Measurements from ENCODE around the gene IL18BP. TPM values are rescaled to one million over a fixed set of nuclear protein-coding genes. Genes with fewer than 3 reads are reported as not detected.

IL18BP gene
- total RNA-seq, 3 donors from 2014 or later: 7.6 to 14.5 (median 13.7) TPM

DNA sequence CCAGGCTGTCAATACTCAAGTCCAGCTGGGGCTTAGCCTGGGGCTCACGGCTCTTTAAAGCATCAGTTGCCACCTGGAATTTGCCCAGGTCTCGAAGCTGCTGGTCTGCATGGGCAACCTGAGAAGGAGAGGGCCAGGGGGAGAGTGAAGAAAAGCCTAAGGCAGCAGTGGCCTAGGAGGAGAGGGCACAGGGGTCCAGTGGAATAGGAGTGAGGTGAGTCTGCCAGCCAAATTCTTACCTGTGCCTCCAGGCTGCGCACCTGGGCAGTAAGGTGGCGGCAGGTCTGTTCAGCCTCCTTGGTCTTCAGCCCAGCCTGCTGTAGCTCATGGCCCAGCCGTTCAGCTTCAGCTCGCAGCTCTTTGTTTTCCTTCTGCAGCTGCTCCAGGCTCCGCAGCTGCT, 10.0 kb downstream of the IL18BP start:
- ATAC-seq (no peak), DNase-seq (no peak)
- Histone ChIP-seq H3K4me1 (ENCODE audit: low read depth) (no peaks in the 10 kb centered on the region), H3K9me3 (no peaks in the 10 kb centered on the region), H3K36me3 (ENCODE audit: low read depth) (peaks cover 39% of the 10 kb centered on the region), H3K4me3 (no peak overlapping the region)
- TF ChIP-seq, protein P1, sequence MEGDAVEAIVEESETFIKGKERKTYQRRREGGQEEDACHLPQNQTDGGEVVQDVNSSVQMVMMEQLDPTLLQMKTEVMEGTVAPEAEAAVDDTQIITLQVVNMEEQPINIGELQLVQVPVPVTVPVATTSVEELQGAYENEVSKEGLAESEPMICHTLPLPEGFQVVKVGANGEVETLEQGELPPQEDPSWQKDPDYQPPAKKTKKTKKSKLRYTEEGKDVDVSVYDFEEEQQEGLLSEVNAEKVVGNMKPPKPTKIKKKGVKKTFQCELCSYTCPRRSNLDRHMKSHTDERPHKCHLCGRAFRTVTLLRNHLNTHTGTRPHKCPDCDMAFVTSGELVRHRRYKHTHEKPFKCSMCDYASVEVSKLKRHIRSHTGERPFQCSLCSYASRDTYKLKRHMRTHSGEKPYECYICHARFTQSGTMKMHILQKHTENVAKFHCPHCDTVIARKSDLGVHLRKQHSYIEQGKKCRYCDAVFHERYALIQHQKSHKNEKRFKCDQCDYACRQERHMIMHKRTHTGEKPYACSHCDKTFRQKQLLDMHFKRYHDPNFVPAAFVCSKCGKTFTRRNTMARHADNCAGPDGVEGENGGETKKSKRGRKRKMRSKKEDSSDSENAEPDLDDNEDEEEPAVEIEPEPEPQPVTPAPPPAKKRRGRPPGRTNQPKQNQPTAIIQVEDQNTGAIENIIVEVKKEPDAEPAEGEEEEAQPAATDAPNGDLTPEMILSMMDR (IDR thresholded peaks at IDR 0.05): no peak
- intact Hi-C loops (cut with DNase I, micrococcal nuclease): no loop called here

DNA sequence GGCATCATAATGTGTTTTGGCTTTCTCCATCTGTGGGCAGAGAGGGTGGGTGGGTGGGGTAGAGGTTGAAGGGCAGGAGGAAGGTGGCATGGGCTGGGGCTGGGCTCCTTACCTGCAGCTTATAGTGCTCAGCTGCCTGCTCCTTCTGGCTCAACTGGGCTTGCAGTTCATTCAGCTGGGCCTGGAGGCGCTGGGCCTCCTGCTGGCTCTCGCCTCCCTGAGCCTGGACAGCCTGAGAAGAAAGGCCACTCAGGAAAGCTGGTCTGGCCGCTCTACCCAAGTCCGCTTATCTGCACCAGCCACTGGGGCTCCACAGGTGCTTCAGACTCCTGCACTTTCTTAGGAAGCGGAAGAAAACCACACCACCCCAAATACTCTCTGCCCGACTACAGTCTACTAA, 10.4 kb downstream of the IL18BP start:
- DNase-seq (no peak), ATAC-seq (no peak)
- H3K36me3 ChIP-seq (ENCODE audit: low read depth): peaks cover 39% of the 10 kb centered on the region
- H3K9me3 ChIP-seq: no peaks in the 10 kb centered on the region
- TF ChIP-seq, protein P1 (IDR thresholded peaks at IDR 0.05): no peak
- no peaks in the 10 kb centered on the region for H3K4me1 ChIP-seq (ENCODE audit: low read depth)
- H3K4me3 ChIP-seq: no peak overlapping the region
- intact Hi-C loops (cut with DNase I, micrococcal nuclease): no loop called here

- H3K4me1 ChIP-seq (ENCODE audit: low read depth): no peaks in the 10 kb centered on the region
- DNase-seq: no peak
- H3K4me3 ChIP-seq: no peak overlapping the region
- ATAC-seq: no peak
- intact Hi-C loops (cut with DNase I, micrococcal nuclease): no loop called here
- no peaks in the 10 kb centered on the region for H3K9me3 ChIP-seq
- H3K36me3 ChIP-seq (ENCODE audit: low read depth): peaks cover 39% of the 10 kb centered on the region
- TF ChIP-seq, protein P1 (IDR thresholded peaks at IDR 0.05): no peak
Observed at GRCh38 chr11:72010529-72011233, 12.0 kb downstream of the IL18BP start.

DNA sequence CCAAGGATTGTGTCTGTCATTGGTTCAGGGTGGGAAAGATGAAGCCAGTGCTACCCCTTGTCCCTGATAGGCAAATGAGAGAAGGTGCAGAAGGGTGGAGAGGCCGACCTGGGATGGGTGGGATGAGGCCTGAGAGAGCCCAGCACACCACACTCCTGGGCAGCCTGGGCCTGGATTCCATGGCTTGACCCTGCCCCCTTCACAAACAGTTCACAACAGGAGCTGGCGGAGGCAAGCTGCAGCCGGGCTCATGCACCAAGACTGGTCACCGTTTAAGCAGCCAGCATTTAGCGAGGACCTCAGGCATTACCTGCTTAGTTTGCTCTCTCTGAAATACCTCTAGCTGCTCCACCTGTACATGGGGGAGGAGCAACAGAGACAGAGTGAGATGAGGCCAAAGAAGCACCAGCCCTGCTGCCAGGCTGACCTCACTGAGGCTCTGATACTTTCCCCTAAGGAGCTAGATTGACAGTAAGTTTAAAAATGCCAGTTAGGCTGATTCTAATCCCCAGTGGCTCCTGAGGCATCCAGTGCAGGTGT, 13.5 kb downstream of the IL18BP start:
- no peak overlapping the region for H3K4me3 ChIP-seq
- H3K9me3 ChIP-seq: no peaks in the 10 kb centered on the region
- ATAC-seq (no peak), DNase-seq (no peak)
- TF ChIP-seq, protein P1 (IDR thresholded peaks at IDR 0.05): no peak
- intact Hi-C loops (cut with DNase I, micrococcal nuclease): no loop called here
- H3K4me1 ChIP-seq (ENCODE audit: low read depth): no peaks in the 10 kb centered on the region
- peaks cover 37% of the 10 kb centered on the region for H3K36me3 ChIP-seq (ENCODE audit: low read depth)

DNA sequence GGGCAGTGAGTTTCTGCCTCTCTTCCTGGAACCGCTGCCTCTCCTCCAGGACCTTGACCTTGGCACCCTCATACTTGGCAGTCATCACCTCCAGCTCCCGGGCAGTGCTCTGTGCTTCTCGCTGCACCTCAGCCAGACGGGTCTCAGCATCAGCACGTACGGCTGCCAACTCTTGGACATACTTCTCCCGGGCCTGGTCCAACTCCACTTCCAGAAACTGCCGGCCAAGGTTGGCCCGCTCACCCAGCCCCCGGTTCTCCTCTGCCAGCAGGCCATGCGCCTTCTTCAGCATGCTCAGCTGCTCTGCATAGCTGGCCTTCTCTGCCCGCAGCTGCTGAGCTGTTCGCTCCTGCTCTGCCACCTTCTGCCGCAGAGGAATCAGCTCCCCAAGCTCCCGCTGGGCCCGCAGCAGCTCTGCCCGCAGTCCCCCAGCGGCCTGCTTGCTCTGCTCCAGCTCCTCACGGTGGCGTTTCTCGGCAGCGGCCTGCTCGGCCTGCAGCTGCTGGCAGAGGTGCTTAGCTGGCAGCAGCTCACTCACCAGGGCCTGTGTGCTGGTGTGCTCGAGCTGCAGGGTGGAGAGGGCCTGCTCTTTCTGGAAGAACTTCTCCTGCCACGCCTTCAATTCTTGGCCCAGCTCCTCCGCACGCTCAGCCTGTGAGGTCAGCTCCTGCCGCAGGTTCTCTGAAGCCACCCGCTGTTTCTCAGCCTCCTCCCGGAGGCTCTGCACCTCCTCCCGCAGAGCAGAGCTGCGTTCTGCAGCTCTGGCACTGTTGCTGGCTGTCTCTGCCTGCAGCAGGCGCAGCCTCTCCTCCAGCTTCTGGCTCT, 14.4 kb downstream of the IL18BP start:
- H3K4me1 ChIP-seq (ENCODE audit: low read depth): no peaks in the 10 kb centered on the region
- TF ChIP-seq, protein P1 (IDR thresholded peaks at IDR 0.05): no peak
- ATAC-seq (peak; percentile 4), DNase-seq (no peak)
- H3K36me3 ChIP-seq (ENCODE audit: low read depth): peaks cover 38% of the 10 kb centered on the region
- intact Hi-C loops (cut with DNase I, micrococcal nuclease): no loop called here
- no peaks in the 10 kb centered on the region for H3K9me3 ChIP-seq
- no peak overlapping the region for H3K4me3 ChIP-seq
